ENCODE data around the gene SOHLH1. TPM values are rescaled to one million over a fixed set of nuclear protein-coding genes. Genes with fewer than 3 reads are reported as not detected.

The SOHLH1 gene
- total RNA-seq, 1 experiment from 2014 or later: not detected

GRCh38 chr9:135729480-135729879 lies 30.2 kb upstream of the SOHLH1 start:
- BruUV-seq (replicated peaks): no TSS peak
- no peaks in the 10 kb centered on the region for H4K20me1 ChIP-seq (ENCODE audit: low read length)
- ChIA-PET CTCF (no interaction called here), POLR2A (ENCODE audit: unreplicated experiment) (no interaction called here)
- intact Hi-C loops (cut with micrococcal nuclease): no loop called here
- peaks cover 7% of the 10 kb centered on the region for H3K4me1 ChIP-seq (ENCODE audit: insufficient read depth, low read length)
- H3K9ac ChIP-seq (ENCODE audit: low read length): no peak overlapping the region
- H3K4me2 ChIP-seq (ENCODE audit: low read length): no peak overlapping the region
- H3K79me2 ChIP-seq (ENCODE audit: low read length): no peaks in the 10 kb centered on the region
- H3K36me3 ChIP-seq (ENCODE audit: low read depth, low read length): no peaks in the 10 kb centered on the region
- TF ChIP-seq EZH2phosphoT487 (IDR thresholded peaks at IDR 0.05; ENCODE audit: borderline replicate concordance, low read length) (no peak), CTCF (conservative IDR thresholded peaks at IDR 0.05; ENCODE audit: low read depth, low read length) (no peak), EZH2 (IDR thresholded peaks at IDR 0.05; ENCODE audit: low read length, unreplicated experiment) (no peak)
- no peaks in the 10 kb centered on the region for H3F3A ChIP-seq (ENCODE audit: low read length, unreplicated experiment)
- DNase-seq (no peak), ATAC-seq (no peak)
- H3K4me3 ChIP-seq (ENCODE audit: low read length): no peak overlapping the region
- H3K27ac ChIP-seq (ENCODE audit: low read length): no peak overlapping the region
- H3K9me3 ChIP-seq (ENCODE audit: low read length): no peaks in the 10 kb centered on the region
- H2AFZ ChIP-seq (ENCODE audit: low read length): no peak overlapping the region
- no peaks in the 10 kb centered on the region for H3K27me3 ChIP-seq (ENCODE audit: low read length)
- no peaks in the 10 kb centered on the region for H3K9me2 ChIP-seq (replicated peaks; ENCODE audit: low read length)

GRCh38 chr9:135728436-135729110 lies 29.3 kb upstream of the SOHLH1 start:
- Histone ChIP-seq H3K36me3 (ENCODE audit: low read depth, low read length) (no peaks in the 10 kb centered on the region), H4K20me1 (ENCODE audit: low read length) (no peaks in the 10 kb centered on the region), H3K27me3 (ENCODE audit: low read length) (no peaks in the 10 kb centered on the region), H3K9me2 (replicated peaks; ENCODE audit: low read length) (no peaks in the 10 kb centered on the region), H3K4me1 (ENCODE audit: insufficient read depth, low read length) (peaks cover 13% of the 10 kb centered on the region), H3K4me2 (ENCODE audit: low read length) (no peak overlapping the region), H3F3A (ENCODE audit: low read length, unreplicated experiment) (no peaks in the 10 kb centered on the region), H3K9me3 (ENCODE audit: low read length) (no peaks in the 10 kb centered on the region), H3K27ac (ENCODE audit: low read length) (no peak overlapping the region), H2AFZ (ENCODE audit: low read length) (no peak overlapping the region), H3K9ac (ENCODE audit: low read length) (no peak overlapping the region), H3K4me3 (ENCODE audit: low read length) (no peak overlapping the region), H3K79me2 (ENCODE audit: low read length) (no peaks in the 10 kb centered on the region)
- intact Hi-C loops (cut with micrococcal nuclease): no loop called here
- POLR2A ChIA-PET (ENCODE audit: unreplicated experiment): no interaction called here
- DNase-seq: no peak
- ATAC-seq: no peak
- BruUV-seq (replicated peaks): no TSS peak
- TF ChIP-seq CTCF (conservative IDR thresholded peaks at IDR 0.05; ENCODE audit: low read depth, low read length): no peak
- no peak for TF ChIP-seq EZH2 (IDR thresholded peaks at IDR 0.05; ENCODE audit: low read length, unreplicated experiment)
- TF ChIP-seq EZH2phosphoT487 (IDR thresholded peaks at IDR 0.05; ENCODE audit: borderline replicate concordance, low read length): no peak
- CTCF ChIA-PET: no interaction called here

- no peak for DNase-seq
Observed at GRCh38 chr9:135727257-135727875, 28.1 kb upstream of the SOHLH1 start.

More at GRCh38 chr9:135727257-135727875, 28.1 kb upstream of the SOHLH1 start:
- Histone ChIP-seq H3K4me1 (ENCODE audit: insufficient read depth, low read length) (peaks cover 13% of the 10 kb centered on the region), H2AFZ (ENCODE audit: low read length) (no peak overlapping the region), H3K4me3 (ENCODE audit: low read length) (no peak overlapping the region), H3K27ac (ENCODE audit: low read length) (no peak overlapping the region), H3K36me3 (ENCODE audit: low read depth, low read length) (no peaks in the 10 kb centered on the region), H3K79me2 (ENCODE audit: low read length) (no peaks in the 10 kb centered on the region), H3K9ac (ENCODE audit: low read length) (no peak overlapping the region), H4K20me1 (ENCODE audit: low read length) (no peaks in the 10 kb centered on the region), H3K27me3 (ENCODE audit: low read length) (no peaks in the 10 kb centered on the region), H3K4me2 (ENCODE audit: low read length) (no peak overlapping the region), H3K9me2 (replicated peaks; ENCODE audit: low read length) (no peaks in the 10 kb centered on the region), H3F3A (ENCODE audit: low read length, unreplicated experiment) (no peaks in the 10 kb centered on the region), H3K9me3 (ENCODE audit: low read length) (no peaks in the 10 kb centered on the region)
- no peak for ATAC-seq
- ChIA-PET POLR2A (ENCODE audit: unreplicated experiment) (no interaction called here), CTCF (no interaction called here)
- TF ChIP-seq EZH2 (IDR thresholded peaks at IDR 0.05; ENCODE audit: low read length, unreplicated experiment) (no peak), EZH2phosphoT487 (IDR thresholded peaks at IDR 0.05; ENCODE audit: borderline replicate concordance, low read length) (no peak), CTCF (conservative IDR thresholded peaks at IDR 0.05; ENCODE audit: low read depth, low read length) (no peak)
- intact Hi-C loops (cut with micrococcal nuclease): no loop called here
- BruUV-seq (replicated peaks): no TSS peak
